Fibroblast of pulmonary artery (primary cell): ENCODE results near the gene ZNF835.

ENCODE experiments used
- DNase-seq: peaks from one replicate; pipeline ENCODE4 v3.0.0-alpha.2; 2010; ENCODE audit warnings: low read depth
- H3K4me3 ChIP-seq: replicated peaks from 2 replicates; pipeline ENCODE4 v1.5.1; 2011; ENCODE audit warnings: low read depth, mild to moderate bottlenecking, control low read depth, low read length, moderate library complexity
- CTCF ChIP-seq: IDR thresholded peaks from 2 replicates; pipeline ENCODE4 v1.5.1; 2011; ENCODE audit warnings: mild to moderate bottlenecking, control low read depth, low read length, inconsistent platforms; ENCODE audit errors: missing control alignments

Gene ZNF835

DNA sequence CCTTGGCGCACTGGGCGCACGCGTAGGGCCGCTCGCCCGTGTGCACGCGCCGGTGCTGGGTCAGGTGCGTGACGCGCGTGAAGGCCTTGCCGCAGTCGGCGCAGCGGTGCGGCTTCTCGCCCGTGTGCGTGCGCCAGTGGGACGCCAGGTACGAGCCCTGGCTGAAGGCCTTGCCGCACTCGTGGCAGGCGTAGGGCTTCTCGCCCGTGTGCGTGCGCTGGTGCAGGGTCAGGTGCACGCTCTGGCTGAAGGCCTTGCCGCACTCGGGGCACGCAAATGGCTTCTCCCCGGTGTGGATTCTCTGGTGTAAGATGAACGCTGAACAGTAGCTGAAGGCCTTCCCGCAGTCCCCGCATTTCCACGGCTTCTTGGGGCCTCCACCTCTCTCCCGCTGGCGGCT, 7.0 kb downstream of the ZNF835 start:
- H3K4me3 ChIP-seq = no peak overlapping the region
- no peak for TF ChIP-seq CTCF
- no peak for DNase-seq

- DNase-seq = no peak
- TF ChIP-seq CTCF = no peak
- no peak overlapping the region for H3K4me3 ChIP-seq
Measured at GRCh38 chr19:56663931-56664500, 7.5 kb downstream of the ZNF835 start.

DNA sequence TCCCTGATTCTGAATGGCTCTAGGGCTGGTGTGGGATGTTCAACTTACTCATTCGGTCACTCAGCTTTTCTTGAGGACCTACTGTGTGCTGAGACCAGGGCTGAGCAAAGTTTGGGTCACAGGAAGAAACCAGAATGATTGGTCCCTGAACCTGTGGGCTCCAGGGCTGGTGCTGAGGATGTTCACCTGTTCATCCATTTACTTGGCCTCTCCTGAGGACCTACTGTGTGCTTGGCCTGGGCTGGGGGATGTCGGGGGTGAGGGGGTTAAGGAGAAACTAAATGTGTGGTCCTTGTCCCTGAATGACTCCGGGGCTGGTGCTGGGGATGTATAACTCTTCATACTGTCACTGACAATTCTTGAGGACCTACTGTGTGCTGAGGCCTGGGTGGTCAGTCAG, 10.3 kb downstream of the ZNF835 start:
- H3K4me3 ChIP-seq = no peak overlapping the region
- DNase-seq = no peak
- no peak for TF ChIP-seq CTCF

GRCh38 chr19:56660381-56661107, 11.0 kb downstream of the ZNF835 start:
- no peak for TF ChIP-seq CTCF
- no peak overlapping the region for H3K4me3 ChIP-seq
- no peak for DNase-seq

GRCh38 chr19:56654151-56654550, 17.4 kb downstream of the ZNF835 start:
- DNase-seq = no peak
- H3K4me3 ChIP-seq = no peak overlapping the region

DNA sequence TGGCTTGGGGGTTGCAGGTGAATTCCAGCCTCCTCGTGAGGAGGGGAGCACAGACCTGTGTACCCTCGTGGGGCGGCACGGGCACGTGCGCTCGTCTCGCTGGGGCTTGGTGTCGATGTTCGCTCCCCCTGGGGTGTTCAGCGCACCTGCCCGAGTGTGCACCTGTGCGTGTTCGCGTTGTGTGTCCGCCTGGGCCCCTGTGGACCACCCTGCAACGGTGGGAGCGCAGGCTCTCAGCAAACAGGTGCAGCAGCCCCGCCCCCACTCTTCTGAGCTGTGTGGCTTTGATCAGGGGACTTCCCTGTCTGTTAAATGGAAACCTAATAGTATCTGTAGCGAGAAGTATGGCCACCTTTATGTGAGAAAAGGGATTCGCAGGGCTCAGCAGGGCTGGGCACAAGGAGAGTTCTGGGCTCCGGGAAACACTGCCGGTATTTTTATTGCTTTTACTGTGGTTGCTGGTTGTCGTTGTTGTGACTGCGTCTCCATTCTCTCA, 28.0 kb downstream of the ZNF835 start:
- no peak overlapping the region for H3K4me3 ChIP-seq
- no peak for TF ChIP-seq CTCF
- no peak for DNase-seq

More at GRCh38 chr19:56654151-56654550, 17.4 kb downstream of the ZNF835 start:
- no peak for TF ChIP-seq CTCF
